Activated effector memory CD4-positive, alpha-beta T cell treated with Interleukin-2 at 50 U/mL for 16 hours (primary cell): Measurements from ENCODE around the gene SH3BP5.
A peak's percentile ranks its signal among the peaks of the same experiment; 100 is the strongest.
"Not testable (repeated sequence)": the region's sequence is repeated elsewhere in the genome, so short reads cannot be mapped to it uniquely, and the experiment has no call there.

Experiments used
- DNase-seq: peaks from one replicate; pipeline ENCODE4 v3.0.0-alpha.2; 2020

Gene SH3BP5

DNA sequence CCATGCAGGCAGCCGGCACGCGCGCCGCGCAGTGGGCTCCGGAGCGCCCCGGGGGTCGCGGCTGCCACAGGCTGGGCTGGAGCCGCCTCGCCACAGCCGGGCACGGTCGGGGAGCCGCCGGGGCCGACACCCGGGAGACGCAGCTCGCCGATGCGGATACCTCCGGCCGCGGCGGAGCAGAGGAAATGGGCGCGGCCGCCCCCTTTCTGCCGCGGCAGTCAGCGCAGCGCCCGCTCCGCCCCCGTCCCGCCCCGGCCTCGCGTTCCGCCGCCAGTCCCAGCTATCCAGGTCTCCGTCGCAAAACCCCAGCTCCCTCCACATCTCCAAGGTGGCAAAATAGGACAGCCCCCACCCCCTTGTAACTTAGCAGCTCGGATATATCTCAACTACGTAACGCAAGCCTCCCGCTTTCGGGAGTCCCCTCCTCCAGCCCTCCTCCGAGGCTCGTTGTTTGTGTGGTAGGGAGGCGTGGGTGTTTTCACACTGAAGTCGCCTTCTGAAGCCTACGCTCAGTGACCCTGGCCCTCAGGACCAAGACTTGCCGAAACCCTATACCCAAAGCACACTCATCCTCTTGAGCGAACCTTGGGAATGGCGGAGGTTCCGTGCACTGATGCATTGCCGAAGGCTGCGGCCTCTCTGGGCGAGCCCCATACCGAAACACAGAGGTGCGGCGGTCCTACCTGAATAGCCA lies at the start of gene SH3BP5:
TSS of gene SH3BP5 (minus strand) at position 182 of the 694 bp plus-strand sequence. CDS start at position 4, 178 bp downstream.
- DNase-seq = peak; percentile 67

- DNase-seq = no peak
These were observed 48.8 kb upstream of the SH3BP5 start for GRCh38 chr3:15380980-15381890.

- peak; percentile 88 for DNase-seq
These were observed 45.8 kb upstream of the SH3BP5 start for GRCh38 chr3:15377961-15378791.

GRCh38 chr3:15375461-15376000 lies 43.1 kb upstream of the SH3BP5 start:
- DNase-seq = no peak

GRCh38 chr3:15372918-15373317 lies 40.5 kb upstream of the SH3BP5 start:
- no peak for DNase-seq

DNA sequence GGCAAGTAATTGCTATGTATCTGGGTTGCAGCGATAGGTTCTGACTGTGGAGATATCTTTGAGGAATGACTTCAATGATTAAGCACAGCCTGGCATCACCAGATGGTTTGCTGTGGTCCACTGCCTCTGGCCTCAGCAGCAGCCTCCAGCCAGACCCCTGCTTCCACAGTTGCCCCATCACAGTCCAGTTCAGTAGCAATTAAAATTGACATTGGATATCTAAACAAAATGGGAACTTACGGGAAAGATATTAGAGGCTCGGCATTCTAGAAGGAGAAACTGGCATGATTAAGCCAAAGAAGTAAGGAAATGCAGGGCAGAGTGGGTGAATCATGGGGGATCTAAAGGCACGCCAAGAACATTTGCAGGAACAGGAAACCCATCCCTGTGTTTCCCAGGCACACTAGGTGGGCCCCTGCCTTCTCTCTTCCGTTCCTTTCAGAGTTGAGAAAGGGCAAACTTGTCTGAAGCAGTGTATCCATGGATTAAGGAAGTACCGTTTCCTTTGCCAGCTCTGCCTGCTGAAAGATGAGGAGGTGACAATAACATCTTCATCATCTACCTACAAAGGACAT lies 36.3 kb upstream of the SH3BP5 start:
- DNase-seq = no peak

- no peak for DNase-seq
These were observed 34.7 kb upstream of the SH3BP5 start for GRCh38 chr3:15367059-15367458.

DNA sequence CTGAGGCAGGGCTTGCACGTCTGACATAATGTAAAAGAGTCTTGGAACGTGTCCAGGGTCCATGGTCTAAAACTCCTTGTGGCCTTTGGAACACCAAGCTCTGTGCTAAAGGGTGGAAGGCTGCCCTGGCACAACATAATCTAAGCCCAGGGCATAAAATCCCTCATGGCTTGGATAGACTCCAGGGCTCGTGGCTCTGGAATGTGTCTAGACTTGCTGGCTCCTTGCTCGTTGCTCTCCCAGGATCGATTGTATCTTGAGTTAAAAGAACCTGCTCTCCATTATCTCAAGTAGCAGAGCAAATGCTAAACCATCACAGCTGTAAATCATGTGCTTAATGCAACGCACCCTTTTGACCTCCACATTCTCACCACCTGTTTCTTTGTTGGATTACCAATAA lies 31.7 kb upstream of the SH3BP5 start:
- DNase-seq = not testable (repeated sequence)

DNA sequence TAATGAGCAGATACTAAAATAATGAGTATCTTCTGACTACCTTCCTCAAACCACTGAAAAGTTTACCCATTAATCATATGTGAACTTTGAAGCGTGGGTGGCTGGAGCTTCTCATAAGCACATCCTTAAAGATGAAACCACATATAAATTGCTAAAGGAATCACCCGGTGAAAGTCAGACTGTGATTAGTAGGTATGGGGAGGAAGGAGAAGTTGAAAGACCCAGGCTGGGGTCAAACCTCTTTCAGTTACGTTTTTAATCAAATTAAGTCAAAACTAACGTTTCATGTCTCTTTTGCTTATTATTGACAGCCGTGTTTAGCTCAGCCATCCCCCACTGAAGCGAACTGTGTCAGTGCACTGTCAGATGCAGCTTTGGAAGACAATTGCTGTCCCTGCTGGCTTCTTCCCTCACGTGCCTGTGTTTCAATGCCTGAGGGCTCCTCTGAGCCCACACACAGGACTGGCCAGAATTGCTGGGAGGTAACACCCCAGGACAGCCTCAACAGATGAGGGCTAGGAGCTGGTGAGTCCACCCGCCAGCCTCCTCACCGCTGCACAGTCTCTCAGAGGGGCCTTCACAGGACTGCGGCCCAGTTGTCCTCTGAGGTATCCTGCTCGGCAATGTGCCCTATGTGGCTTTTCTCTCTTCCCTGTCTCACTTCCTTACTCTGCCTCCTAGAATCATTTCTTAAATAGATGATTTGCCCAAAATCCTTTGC lies 29.3 kb upstream of the SH3BP5 start:
- DNase-seq = no peak

DNA sequence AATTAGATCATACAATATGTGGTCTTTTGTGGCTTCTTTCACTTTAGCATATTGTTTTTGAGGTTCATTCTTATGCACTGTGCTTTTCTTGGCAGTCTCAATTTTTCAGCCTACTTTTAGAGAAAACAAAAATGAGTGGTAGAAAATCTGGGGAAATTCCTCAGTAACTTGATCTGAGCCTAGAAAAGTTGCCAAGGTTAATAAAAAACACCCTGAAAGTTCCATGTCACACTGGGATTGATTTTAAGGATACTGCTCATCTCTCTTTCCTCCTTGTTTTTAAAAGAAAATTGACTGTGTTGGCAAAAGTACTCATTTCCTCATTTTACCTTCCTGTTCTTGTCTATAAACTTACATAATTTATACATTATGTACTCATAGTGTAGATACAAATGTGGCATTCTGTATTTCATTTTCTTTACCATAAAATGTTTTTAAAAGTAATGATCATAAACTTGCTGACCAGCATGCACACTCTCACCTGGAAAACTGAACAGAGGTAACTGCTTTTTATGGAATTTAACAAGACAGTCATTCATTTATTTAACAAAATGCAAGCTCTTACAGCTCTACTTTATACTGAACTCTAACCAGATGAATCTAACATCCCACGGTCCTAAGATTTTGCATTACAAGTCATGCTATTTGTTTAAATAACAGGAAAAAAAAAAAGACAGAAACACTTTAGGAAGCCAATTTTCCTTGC lies 28.6 kb upstream of the SH3BP5 start:
- DNase-seq = no peak

- DNase-seq = no peak
These were observed 27.5 kb upstream of the SH3BP5 start for GRCh38 chr3:15359677-15360397.

DNA sequence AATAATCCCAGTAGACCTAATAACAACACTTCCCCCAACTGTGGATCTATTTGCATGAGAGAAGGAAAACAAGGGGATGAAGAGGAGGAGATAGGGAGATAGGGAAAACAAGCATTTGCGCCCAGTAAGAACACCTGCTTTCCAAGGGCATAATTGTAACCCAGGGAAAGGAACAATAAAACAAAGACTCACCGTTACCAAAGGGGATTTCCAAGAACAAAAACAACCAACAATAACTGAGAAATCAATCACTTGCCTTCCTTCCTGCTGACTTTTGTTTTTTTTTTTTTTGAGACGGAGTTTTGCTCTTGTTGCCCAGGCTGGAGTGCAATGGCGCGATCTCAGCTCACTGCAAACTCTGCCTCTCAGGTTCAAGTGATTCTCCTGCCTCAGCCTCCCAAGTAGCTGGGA lies 24.3 kb upstream of the SH3BP5 start:
- DNase-seq = not testable (repeated sequence)

DNA sequence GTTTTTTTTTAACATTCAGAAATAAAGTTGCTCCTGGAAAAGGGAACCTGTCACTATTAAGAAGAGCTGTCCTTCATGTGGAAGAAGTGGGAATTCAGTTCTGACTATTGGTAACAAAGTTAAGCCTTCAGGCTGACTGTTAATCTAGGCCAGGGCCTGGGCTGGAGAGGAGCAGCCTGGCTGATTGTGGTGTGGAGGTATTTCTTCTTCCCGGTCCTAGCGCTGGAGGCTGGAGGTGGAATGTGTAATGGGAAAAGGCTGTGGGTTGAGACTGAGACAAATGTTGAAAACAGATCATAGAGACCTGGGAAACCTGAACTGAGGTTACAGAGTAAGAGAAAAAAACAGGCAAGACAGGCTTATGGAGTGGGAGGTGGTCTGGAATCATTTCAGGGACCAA lies 23.8 kb upstream of the SH3BP5 start:
- DNase-seq = no peak

DNA sequence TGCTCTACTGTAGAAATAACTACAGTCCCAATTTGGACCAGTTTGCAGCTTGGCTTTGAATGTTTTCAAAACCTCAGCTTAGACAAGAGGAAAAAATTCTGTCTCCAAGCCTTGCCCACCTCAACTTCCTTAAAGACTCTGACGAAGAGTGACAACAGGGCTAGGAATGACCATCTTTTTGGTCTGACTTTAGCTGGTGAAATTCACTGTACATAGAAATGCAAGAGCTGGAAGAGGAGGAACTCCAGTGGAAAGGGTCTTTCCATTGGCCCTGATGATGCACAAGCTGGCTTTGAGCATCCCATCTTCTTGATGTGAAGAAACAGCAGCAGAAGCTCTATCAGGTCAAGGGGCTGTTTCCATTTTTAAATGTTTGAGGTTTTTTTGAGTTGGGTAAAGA lies 22.7 kb upstream of the SH3BP5 start:
- no peak for DNase-seq

DNA sequence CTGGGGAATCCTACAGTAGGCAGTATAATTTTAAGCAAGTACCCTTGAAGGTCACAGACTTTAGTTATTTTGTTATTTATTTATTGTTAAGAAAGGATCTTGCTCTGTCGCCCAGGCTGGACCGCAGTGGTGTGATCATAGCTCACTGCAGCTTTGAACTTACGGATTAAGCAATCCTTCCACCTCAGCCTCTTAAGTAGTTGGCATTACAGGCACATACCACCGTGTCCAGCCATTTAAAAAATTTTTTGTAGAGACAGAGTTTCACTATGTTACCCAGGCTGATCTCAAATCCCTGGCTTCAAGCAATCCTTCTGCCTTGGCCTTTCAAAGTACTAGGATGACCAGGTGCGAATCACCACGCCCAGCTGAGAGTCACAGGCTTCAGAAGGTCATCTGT lies 22.1 kb upstream of the SH3BP5 start:
- DNase-seq = no peak

DNA sequence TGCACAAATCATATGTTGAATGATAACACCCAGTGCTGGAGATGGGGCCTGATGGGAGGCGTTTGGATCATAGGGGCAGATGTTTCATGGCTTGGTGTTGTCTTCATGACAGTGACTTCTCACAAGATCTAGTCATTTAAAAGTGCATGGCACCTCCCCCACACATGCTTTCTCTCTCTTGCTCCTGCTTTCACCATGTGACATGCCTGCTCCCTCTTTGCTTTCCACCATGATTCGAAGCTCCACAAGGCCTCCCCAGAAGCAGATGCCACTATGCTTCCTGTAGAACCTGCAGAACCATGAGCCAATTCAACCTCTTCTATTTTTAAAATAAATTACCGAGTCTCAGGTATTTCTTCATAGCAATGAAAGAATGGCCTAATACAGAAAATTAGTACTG lies 17.8 kb upstream of the SH3BP5 start:
- no peak for DNase-seq

- not testable (repeated sequence) for DNase-seq
These were observed 17.1 kb upstream of the SH3BP5 start for GRCh38 chr3:15349438-15349837.

DNA sequence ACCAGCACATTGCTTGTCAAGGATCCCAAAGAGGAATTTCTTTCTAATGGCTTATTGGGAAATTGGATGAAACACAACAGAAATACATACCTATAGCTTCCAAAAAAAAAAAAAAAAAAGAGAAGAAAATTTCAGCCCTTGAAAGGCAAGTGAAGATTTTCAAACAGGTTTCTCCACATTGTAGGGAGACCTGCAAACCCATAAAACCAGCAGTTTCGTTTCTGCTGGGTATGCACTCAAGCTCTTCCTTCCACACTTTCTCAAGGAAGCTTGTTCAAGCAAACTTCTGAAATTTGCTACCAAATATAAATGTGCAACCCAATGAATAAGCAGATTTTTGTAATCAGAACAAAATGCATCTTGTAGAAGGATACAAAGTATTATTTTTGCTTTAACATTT lies 15.9 kb upstream of the SH3BP5 start:
- DNase-seq = no peak

DNA sequence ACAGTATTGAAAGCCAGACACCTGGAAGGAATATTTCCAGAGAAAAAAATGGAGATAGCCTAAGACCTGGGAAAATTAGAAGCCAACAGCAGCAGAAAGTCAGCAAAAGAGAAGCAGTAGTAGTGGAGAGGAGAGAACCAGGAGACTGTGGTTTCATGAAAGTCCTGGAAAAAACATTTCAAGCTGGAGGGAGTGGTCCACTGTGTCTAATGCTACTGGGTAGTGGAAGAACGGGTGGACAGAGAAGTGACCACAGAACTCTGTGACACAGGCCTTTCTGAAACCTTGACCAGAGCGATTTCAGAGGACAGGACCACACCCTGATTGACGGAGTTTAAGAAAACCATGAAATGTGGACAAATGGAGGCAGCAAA lies 15.3 kb upstream of the SH3BP5 start:
- DNase-seq = no peak

DNA sequence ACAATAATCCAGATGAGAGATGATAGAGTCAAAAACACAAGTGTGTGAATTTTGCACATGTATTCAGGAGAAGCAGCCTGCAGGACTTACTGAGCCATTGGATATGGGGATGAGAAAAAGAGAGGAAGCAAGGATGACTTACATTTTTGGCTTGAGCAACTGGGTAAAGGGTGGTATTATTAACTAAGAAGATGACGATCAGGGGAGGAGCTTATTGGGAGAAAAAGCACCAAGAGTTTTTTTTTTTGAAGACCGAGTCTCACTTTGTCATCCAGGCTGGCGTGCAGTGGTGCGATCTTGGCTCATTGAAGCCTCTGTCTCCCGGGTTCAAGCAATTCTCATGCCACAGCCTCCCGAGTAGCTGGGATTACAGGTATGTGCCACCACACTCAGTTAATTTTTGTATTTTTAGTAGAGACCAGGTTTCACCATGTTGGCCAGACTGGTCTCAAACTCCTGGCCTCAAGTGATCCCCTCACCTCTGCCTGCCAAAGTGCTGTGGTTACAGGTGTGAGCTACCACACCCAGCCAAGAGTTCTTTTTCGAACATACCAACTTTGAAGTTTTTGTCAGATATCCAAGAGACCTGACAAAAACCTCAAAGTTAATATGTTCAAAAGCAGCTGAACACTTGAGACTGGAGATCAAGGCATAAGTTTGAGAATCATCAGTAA lies 14.8 kb upstream of the SH3BP5 start:
- DNase-seq = peak; percentile 23
